HG02798 (cell line): Measurements from ENCODE around the gene GRB2.
"Not testable (repeated sequence)": the region's sequence is repeated elsewhere in the genome, so short reads cannot be mapped to it uniquely, and the experiment has no call there.

ENCODE experiments used
- ATAC-seq: cut with Tn5 transposase; IDR thresholded peaks from one replicate; pipeline ENCODE4 v1.9.1; 2021; ENCODE audit warnings: mild to moderate bottlenecking; ENCODE audit not compliant: unreplicated experiment, poor library complexity

GRB2 gene

DNA sequence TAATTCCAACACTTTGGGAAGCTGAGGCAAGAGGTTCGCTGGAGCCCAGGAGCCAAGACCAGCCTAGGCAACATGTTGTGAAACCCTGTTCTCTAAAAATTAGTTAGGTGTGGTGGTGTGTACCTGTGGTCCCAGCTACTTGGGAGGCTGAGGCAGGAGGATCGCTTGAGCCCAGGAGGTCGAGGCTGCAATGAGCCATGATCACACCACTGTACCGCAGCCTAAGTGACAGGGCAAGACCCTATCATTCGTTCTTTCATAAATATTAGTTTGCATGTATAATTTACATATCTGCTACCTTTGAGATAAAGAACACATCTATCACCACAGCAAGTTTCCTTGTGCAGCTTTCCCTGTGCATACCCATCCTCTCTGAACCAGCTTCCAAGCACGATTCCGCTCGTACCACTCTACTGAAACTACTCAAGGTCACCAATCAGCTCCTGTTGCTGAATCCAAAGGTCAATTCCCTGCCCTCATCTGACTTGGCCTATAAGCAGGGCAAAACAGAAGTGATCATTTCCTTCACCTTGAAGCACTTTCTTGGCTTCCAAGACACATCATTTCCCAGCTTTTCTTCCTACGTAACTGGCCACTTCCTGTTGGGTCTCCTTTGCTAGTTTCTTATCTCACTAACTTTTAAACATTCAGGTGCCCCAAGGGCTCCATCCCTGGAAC is 49.1 kb downstream of the GRB2 start:
- no peak for ATAC-seq

DNA sequence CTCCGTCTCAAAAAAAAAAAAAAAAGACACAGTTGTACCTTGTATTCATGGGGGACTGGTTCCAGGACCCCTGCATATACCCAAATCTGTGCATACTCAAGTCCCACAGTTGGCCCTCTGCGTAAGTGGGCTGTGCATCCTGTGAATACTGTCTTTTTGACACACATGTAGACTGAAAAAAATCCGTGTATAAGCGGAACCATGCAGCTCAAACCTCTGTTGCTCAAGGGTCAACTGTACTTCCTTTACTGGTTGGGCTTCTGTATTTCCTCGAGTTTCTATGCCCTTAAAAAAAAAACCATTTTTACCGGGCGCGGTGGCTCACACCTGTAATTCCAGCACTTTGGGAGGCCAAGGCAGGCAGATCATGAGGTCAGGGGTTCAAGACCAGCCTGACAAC is 52.3 kb downstream of the GRB2 start:
- ATAC-seq, result no peak

GRCh38 chr17:75352079-75352569 is 53.4 kb downstream of the GRB2 start:
- ATAC-seq, result peak; percentile 38

DNA sequence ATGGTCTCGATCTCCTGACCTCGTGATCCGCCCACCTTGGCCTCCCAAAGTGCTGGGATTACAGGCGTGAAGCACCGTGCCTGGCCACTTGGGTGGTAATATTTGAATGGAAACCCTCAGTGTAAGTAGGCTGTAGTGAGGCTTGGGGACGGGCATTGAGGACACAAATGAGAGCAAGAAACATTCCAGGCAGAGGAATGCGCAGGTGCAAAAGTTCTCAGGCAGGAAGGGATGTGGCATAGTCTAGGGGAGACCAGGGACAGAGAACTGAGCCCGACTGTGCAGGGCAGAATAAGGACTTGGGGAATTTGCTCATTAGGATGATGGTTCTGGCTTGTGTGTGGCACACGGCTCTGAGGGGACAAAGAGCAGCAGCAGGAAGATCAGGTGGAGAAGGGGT is 54.8 kb downstream of the GRB2 start:
- ATAC-seq, result no peak

DNA sequence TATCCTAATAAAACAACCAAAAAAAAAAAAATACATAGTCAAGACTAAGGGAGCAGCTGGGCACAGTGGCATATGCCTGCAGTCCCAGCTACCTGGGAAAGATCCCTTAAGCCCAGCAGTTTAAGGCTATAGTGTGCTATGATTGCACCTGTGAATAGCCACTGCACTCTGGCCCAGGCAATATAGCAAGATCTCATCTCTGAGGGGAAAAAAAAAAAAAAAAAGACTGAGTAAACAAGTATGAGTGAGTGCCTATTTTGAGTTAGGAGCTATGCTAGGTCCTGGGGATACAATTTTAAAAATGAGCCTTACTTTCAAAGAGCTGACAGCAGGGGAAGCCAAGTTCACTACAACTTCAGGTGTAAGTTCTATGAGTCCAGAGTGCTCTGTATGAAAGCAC is 55.4 kb downstream of the GRB2 start:
- no peak for ATAC-seq

GRCh38 chr17:75349589-75349988 is 55.9 kb downstream of the GRB2 start:
- no peak for ATAC-seq

GRCh38 chr17:75348386-75349012 is 57.0 kb downstream of the GRB2 start:
- ATAC-seq, result no peak

- no peak for ATAC-seq
Measured at GRCh38 chr17:75346906-75347305, 58.6 kb downstream of the GRB2 start.

DNA sequence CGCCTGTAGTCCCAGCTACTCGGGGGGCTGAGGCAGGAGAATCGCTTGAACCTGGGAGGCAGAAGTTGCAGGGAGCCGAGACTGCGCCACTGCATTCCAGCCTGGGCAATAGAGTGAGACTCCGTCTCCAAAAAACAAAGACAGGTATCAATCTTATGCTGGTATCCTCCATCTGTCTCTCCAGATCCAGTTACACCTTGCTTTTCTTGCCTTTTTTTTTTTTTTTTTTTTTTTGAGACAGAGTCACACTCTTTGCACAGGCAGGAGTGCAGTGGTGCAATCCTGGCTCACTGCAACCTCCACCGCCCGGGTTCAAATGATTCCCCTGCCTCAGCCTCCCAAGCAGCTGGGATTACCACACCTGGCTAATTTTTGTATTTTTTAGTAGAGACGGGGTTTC is 59.1 kb downstream of the GRB2 start:
- not testable (repeated sequence) for ATAC-seq

DNA sequence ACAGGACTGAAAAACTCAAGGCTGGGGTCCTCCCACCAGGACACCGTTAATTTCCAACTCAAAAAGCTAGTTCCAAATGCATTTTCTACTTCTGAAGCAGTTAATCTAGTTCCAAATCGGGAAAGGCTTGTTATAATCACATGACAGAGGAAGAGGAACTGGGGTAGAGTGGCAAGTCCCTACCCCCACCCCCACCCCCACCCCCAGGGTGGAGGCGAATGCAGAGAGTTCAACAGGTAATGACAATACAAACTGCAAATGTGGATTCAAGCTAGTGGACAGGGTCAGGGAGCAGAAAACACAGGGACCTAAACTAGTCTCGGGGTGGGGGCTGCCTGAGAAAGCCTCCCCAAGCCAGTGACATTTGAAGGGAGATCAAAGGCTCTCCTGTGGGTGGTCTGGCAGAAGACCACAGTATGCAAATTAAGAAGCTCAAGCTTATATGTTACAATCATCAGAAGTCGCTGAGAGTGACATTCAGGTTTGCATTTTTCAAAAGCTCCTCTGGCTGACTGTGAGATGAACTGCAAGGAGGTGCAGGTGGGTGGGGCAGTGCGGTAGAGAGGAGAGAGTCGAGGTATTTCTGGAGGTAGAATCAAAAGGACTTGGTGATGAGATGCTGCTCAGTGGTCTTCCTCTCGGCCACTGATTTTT is 59.8 kb downstream of the GRB2 start:
- ATAC-seq, result peak; percentile 68

DNA sequence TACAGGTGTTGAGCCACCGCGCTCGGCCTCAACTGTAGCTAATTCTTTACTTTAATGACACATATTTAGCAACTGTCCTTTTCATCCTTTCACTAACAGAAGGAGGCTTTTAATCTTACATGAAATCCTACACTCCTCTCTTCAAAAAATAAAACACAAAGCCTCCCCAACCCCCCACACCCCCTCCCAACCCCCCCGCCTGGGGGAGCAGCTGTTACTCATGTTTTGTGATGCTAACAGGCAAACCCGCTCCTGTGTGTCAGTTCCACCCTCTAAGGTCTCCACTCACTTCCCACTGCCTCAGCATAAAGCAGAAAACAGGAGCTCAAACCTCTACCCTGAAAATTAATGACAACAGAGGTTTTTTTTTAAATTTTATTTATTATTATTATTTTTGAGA is 60.8 kb downstream of the GRB2 start:
- ATAC-seq, result no peak

DNA sequence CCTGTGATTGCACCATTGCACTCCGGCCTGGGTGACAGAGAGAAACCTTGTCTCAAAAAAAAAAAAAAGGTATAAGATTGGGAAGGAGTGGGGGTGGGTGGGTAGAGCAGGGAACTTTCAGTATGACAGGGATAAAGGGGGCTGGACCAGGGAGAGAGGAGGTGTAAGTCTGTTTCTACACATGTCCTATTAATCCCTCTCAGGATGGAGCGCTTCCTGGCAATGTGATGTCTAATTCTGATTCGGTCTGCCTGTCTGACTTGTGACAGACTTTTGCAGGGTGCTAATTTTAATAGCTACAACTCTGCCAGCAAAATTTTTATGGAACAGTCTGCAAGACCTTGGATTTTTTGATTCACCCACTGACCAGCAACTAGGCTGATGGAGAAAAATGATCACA is 62.5 kb downstream of the GRB2 start:
- no peak for ATAC-seq

- ATAC-seq, result no peak
Measured at GRCh38 chr17:75341784-75342486, 63.5 kb downstream of the GRB2 start.

- no peak for ATAC-seq
Measured at GRCh38 chr17:75340631-75341030, 64.8 kb downstream of the GRB2 start.

GRCh38 chr17:75339971-75340370 is 65.5 kb downstream of the GRB2 start:
- ATAC-seq, result no peak

- no peak for ATAC-seq
Measured at GRCh38 chr17:75338335-75338734, 67.1 kb downstream of the GRB2 start.

- no peak for ATAC-seq
Measured at GRCh38 chr17:75335315-75335714, 70.2 kb downstream of the GRB2 start.

DNA sequence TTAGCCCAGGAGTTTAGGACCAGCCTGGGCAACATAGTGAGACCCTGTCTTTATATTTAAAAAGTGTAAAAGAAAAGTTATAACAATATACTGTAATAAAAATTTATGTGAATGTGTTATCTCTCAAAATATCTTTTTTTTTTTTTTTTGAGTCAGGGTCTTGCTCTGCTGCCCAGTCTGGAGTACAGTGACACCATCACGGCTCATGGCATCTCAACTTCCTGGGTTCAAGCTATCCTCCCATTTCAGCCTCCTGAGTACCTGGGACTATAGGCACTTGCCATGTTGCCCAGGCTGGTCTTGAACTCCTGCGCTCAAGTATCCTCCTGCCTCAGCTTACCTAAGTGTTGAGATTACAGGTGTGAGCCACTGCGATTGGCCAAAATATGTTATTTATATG is 70.8 kb downstream of the GRB2 start:
- no peak for ATAC-seq

GRCh38 chr17:75331671-75332070 is 73.8 kb downstream of the GRB2 start:
- ATAC-seq, result no peak

DNA sequence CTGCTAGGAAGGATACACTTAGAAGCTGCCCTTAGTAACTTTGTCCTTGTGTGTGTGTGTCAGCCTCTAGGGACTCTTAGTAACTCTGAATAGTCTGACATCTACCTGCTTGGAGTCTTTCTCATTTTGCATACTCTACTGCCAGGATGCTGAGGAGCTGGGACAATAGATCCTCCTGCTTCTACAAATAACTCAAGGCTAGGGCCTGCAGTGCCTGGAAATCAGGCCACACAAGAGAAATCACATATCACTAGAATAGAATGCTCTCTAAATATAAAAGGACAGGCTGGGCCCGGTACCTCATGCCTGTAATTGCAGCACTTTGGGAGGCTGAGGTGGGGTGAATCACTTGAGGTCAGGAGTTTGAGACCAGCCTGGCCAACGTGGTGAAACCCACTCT is 77.7 kb downstream of the GRB2 start:
- no peak for ATAC-seq

GRCh38 chr17:75326226-75326848 is 79.1 kb downstream of the GRB2 start:
- no peak for ATAC-seq
